Ovary (tissue), 3 donors: ENCODE data around the gene AFF3.

Experiments
- POLR2A ChIP-seq: fragments of 450-650 bp; IDR thresholded peaks from one replicate; pipeline ENCODE4 v1.6.1; 2017; ENCODE audit warnings: antibody characterized with exemption, mild to moderate bottlenecking, moderate library complexity
- TF ChIP-seq, protein P1 (sequence below), 3 donors: fragments of 450-650 bp in 2 of 3; fragments of 200-600 bp in 1 of 3; IDR thresholded peaks; one replicate each; pipeline versions ENCODE4 v1.5.1 to v1.8.0; 2016 to 2022; ENCODE audit warnings: antibody characterized with exemption in 3 of 3, mild to moderate bottlenecking in 1 of 3
- donor health status: DM: no; HTN: no; CAD: no.

DNA sequence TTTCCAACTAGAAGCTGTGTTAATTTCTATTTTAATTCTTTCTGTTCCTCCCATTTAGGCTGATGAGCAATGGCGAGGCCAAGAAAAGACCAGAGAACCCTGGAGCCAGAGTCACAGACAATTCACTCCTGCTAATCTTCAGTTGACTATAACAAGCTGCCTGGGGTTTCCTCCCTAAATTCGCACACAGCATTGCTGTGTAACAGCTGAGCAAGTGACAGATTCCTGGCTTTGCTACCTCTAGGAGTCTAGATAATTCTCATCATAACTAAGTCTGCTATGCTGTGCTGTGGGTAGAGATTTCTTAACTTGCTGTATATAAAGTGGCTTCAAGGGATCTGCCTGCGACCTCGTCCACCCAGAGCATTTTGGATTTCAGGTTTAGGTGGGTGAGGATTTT, 521.3 kb downstream of the AFF3 start:
- TF ChIP-seq, protein P1, sequence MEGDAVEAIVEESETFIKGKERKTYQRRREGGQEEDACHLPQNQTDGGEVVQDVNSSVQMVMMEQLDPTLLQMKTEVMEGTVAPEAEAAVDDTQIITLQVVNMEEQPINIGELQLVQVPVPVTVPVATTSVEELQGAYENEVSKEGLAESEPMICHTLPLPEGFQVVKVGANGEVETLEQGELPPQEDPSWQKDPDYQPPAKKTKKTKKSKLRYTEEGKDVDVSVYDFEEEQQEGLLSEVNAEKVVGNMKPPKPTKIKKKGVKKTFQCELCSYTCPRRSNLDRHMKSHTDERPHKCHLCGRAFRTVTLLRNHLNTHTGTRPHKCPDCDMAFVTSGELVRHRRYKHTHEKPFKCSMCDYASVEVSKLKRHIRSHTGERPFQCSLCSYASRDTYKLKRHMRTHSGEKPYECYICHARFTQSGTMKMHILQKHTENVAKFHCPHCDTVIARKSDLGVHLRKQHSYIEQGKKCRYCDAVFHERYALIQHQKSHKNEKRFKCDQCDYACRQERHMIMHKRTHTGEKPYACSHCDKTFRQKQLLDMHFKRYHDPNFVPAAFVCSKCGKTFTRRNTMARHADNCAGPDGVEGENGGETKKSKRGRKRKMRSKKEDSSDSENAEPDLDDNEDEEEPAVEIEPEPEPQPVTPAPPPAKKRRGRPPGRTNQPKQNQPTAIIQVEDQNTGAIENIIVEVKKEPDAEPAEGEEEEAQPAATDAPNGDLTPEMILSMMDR (IDR thresholded peaks at IDR 0.05): no peak
- TF ChIP-seq POLR2A: no peak
